Small intestine (tissue), 7 donors: ENCODE results near the gene LPGAT1. TPM values are rescaled to one million over a fixed set of nuclear protein-coding genes. Genes with fewer than 3 reads are reported as not detected.

Experiments used
- DNase-seq, 2 donors: peaks; one replicate each; pipeline versions ENCODE4 v3.0.0 to v3.0.0-alpha.2; 2013
- FAIRE-seq: peaks from 2 replicates; lab custom pipeline; 2012; peaks lifted over from hg19 to GRCh38; lab: Jason Lieb, UNC
- H3K27ac ChIP-seq, 3 donors: one replicate each; pipeline ENCODE4 v1.5.1; 2013; ENCODE audit warnings: low read length in 2 of 3, mild to moderate bottlenecking in 2 of 3, control low read depth in 1 of 3, inconsistent platforms in 1 of 3, low read depth in 1 of 3, moderate library complexity in 1 of 3
- H3K27me3 ChIP-seq, 3 donors: one replicate each; pipeline ENCODE4 v1.6.1; 2013; ENCODE audit warnings: low read length in 3 of 3, inconsistent platforms in 1 of 3; ENCODE audit not compliant: control insufficient read depth in 3 of 3, insufficient read depth in 3 of 3
- H3K36me3 ChIP-seq, 3 donors: one replicate each; pipeline ENCODE4 v1.6.1; 2013; ENCODE audit warnings: low read length in 3 of 3, inconsistent platforms in 1 of 3, low read depth in 1 of 3, mild to moderate bottlenecking in 1 of 3, moderate library complexity in 1 of 3; ENCODE audit not compliant: control insufficient read depth in 3 of 3, insufficient read depth in 2 of 3
- H3K4me1 ChIP-seq, 3 donors: one replicate each; pipeline ENCODE4 v1.6.1; 2013; ENCODE audit warnings: low read length in 2 of 3, inconsistent platforms in 1 of 3, low read depth in 1 of 3, mild to moderate bottlenecking in 1 of 3, moderate library complexity in 1 of 3; ENCODE audit not compliant: control insufficient read depth in 3 of 3, insufficient read depth in 2 of 3
- H3K4me3 ChIP-seq, 3 donors: one replicate each; pipeline ENCODE4 v1.5.1; 2013; ENCODE audit warnings: low read length in 3 of 3, control low read depth in 1 of 3, inconsistent platforms in 1 of 3, low read depth in 1 of 3, mild to moderate bottlenecking in 1 of 3, moderate library complexity in 1 of 3
- H3K9me3 ChIP-seq, 2 donors: one replicate each; pipeline ENCODE4 v1.6.1; 2013; ENCODE audit warnings: low read depth in 1 of 2, low read length in 1 of 2; ENCODE audit not compliant: control insufficient read depth in 2 of 2, insufficient read depth in 1 of 2
- WGBS, 3 donors: extraction: QIAGEN DNeasy Blood & Tissue Kit; methylation state at CpG; one replicate each; pipeline ENCODE4 v1.1.7; 2013; 5-methylcytosine and 5-hydroxymethylcytosine counted together
- polyA plus RNA-seq, 4 donors: library from polyadenylated mRNA; stranded (reverse) in 3 of 4; unstranded in 1 of 4; fragments of 200-250 nt in 3 of 4; fragments of 120-200 nt in 1 of 4; gene quantifications; one replicate each; pipeline versions ENCODE4 v1.2.1 to v1.2.3, GENCODE V29; 2013
- donor health status: healthy with polysubstance abuse.
- donor health status: control.
- donor health status: control.
- donor health status: Bipolar disorder and iron deficiency.
- donor health status: healthy.

LPGAT1 gene
- polyA plus RNA-seq, 4 donors: 13.4 to 159 (median 23.1) TPM

- FAIRE-seq: no peak
Measured at GRCh38 chr1:211752317-211752716, 78.2 kb downstream of the LPGAT1 start.

GRCh38 chr1:211751438-211751837 lies 79.1 kb downstream of the LPGAT1 start:
- H3K4me1 ChIP-seq: peaks cover 0 to 12% (median 0%) of the 10 kb centered on the region in 3 donors
- FAIRE-seq: no peak
- no peak for DNase-seq
- no peak overlapping the region for H3K4me3 ChIP-seq
- no peaks in the 10 kb centered on the region for H3K27me3 ChIP-seq
- peaks cover 2 to 22% (median 14%) of the 10 kb centered on the region in 3 donors for H3K36me3 ChIP-seq
- 67 to 76% (median 70%) methylated on average over 3 of the region's 3 CpGs for WGBS, 3 donors
- H3K27ac ChIP-seq: no peak overlapping the region
- no peaks in the 10 kb centered on the region for H3K9me3 ChIP-seq

More at GRCh38 chr1:211752317-211752716, 78.2 kb downstream of the LPGAT1 start:
- H3K4me1 ChIP-seq: peaks cover 0 to 12% (median 0%) of the 10 kb centered on the region in 3 donors
- WGBS, 3 donors: 61 to 67% (median 67%) methylated on average over 4 of the region's 4 CpGs
- H3K27me3 ChIP-seq: no peaks in the 10 kb centered on the region
- H3K4me3 ChIP-seq: no peak overlapping the region
- peaks cover 2 to 27% (median 14%) of the 10 kb centered on the region in 3 donors for H3K36me3 ChIP-seq
- H3K27ac ChIP-seq: no peak overlapping the region
- no peak for DNase-seq
- no peaks in the 10 kb centered on the region for H3K9me3 ChIP-seq

- peaks cover 0 to 12% (median 0%) of the 10 kb centered on the region in 3 donors for H3K4me1 ChIP-seq
- FAIRE-seq (no peak), DNase-seq (no peak)
- no peaks in the 10 kb centered on the region for H3K9me3 ChIP-seq
- peaks cover 2 to 17% (median 14%) of the 10 kb centered on the region in 3 donors for H3K36me3 ChIP-seq
- 0 to 29% (median 24%) methylated on average over 1 of the region's 1 CpG for WGBS, 3 donors
- no peak overlapping the region for H3K27ac ChIP-seq
- H3K4me3 ChIP-seq: no peak overlapping the region
- no peaks in the 10 kb centered on the region for H3K27me3 ChIP-seq
Measured at GRCh38 chr1:211750599-211750998, 80.0 kb downstream of the LPGAT1 start.

- FAIRE-seq (no peak), DNase-seq (no peak)
- Histone ChIP-seq H3K27ac (no peak overlapping the region), H3K9me3 (no peaks in the 10 kb centered on the region), H3K4me3 (no peak overlapping the region), H3K4me1 (peaks cover 0 to 9% (median 0%) of the 10 kb centered on the region in 3 donors), H3K36me3 (peaks cover 2 to 16% (median 14%) of the 10 kb centered on the region in 3 donors), H3K27me3 (no peaks in the 10 kb centered on the region)
- WGBS, 3 donors: 81 to 86% (median 85%) methylated on average over 3 of the region's 3 CpGs
Measured at GRCh38 chr1:211749251-211749650, 81.3 kb downstream of the LPGAT1 start.

- no peak overlapping the region for H3K4me3 ChIP-seq
- peaks cover 0 to 5% (median 0%) of the 10 kb centered on the region in 3 donors for H3K4me1 ChIP-seq
- WGBS, 3 donors: 77 to 84% (median 79%) methylated on average over 3 of the region's 3 CpGs
- H3K27ac ChIP-seq: no peak overlapping the region
- H3K36me3 ChIP-seq: peaks cover 2 to 16% (median 14%) of the 10 kb centered on the region in 3 donors
- no peak for FAIRE-seq
- no peaks in the 10 kb centered on the region for H3K9me3 ChIP-seq
- H3K27me3 ChIP-seq: no peaks in the 10 kb centered on the region
- no peak for DNase-seq
Measured at GRCh38 chr1:211748810-211749209, 81.8 kb downstream of the LPGAT1 start.

- 64 to 75% (median 75%) methylated on average over 4 of the region's 4 CpGs for WGBS, 3 donors
- Histone ChIP-seq H3K4me1 (no peaks in the 10 kb centered on the region), H3K4me3 (no peak overlapping the region), H3K27ac (no peak overlapping the region), H3K27me3 (no peaks in the 10 kb centered on the region), H3K9me3 (no peaks in the 10 kb centered on the region), H3K36me3 (peaks cover 0 to 4% (median 2%) of the 10 kb centered on the region in 3 donors)
- no peak for DNase-seq
- no peak for FAIRE-seq
Measured at GRCh38 chr1:211742889-211743529, 87.6 kb downstream of the LPGAT1 start.

- 95 to 100% (median 100%) methylated on average over 1 of the region's 1 CpG for WGBS, 3 donors
- FAIRE-seq: no peak
- H3K4me1 ChIP-seq: no peaks in the 10 kb centered on the region
Measured at GRCh38 chr1:211742272-211742671, 88.3 kb downstream of the LPGAT1 start.

GRCh38 chr1:211741788-211742187 lies 88.8 kb downstream of the LPGAT1 start:
- Histone ChIP-seq H3K9me3 (no peaks in the 10 kb centered on the region), H3K4me3 (no peak overlapping the region), H3K27ac (no peak overlapping the region), H3K27me3 (no peaks in the 10 kb centered on the region), H3K36me3 (peaks cover 0 to 2% (median 2%) of the 10 kb centered on the region in 3 donors), H3K4me1 (no peaks in the 10 kb centered on the region)
- whole genome bisulfite sequencing, 3 donors: 80 to 85% (median 83%) methylated on average over 3 of the region's 3 CpGs
- DNase-seq (no peak), FAIRE-seq (no peak)

More at GRCh38 chr1:211742272-211742671, 88.3 kb downstream of the LPGAT1 start:
- Histone ChIP-seq H3K9me3 (no peaks in the 10 kb centered on the region), H3K36me3 (peaks cover 0 to 2% (median 2%) of the 10 kb centered on the region in 3 donors), H3K27ac (no peak overlapping the region), H3K27me3 (no peaks in the 10 kb centered on the region), H3K4me3 (no peak overlapping the region)
- no peak for DNase-seq
